NCI-H82 (cell line): ENCODE measurements around the gene MEPE.
A peak's percentile ranks its signal among the peaks of the same experiment; 100 is the strongest.

Experiments
- DNase-seq: peaks from one replicate; lab custom pipeline; 2025; lab: John Stamatoyannopoulos, UW

Gene MEPE

GRCh38 chr4:87832669-87833068, at the start of gene MEPE:
Gene MEPE, plus strand, starts transcription at chr4:87832969. Its CDS starts 1,746 bp downstream, at chr4:87834715.
- no peak for DNase-seq

GRCh38 chr4:87783781-87784180, 49.0 kb upstream of the MEPE start:
- DNase-seq = no peak

- no peak for DNase-seq
These were observed 46.8 kb upstream of the MEPE start for GRCh38 chr4:87785731-87786509.

GRCh38 chr4:87799301-87800113, 33.3 kb upstream of the MEPE start, which contains the start of gene IBSP:
Gene IBSP, plus strand, starts transcription at chr4:87799554. Its CDS starts 2,808 bp downstream, at chr4:87802362.
- no peak for DNase-seq

GRCh38 chr4:87802858-87803257, 29.9 kb upstream of the MEPE start:
- DNase-seq = no peak

- DNase-seq = no peak
These were observed 29.3 kb upstream of the MEPE start for GRCh38 chr4:87803421-87803820.

- no peak for DNase-seq
These were observed 27.9 kb upstream of the MEPE start for GRCh38 chr4:87804871-87805270.

GRCh38 chr4:87805971-87806370, 26.8 kb upstream of the MEPE start:
- no peak for DNase-seq

GRCh38 chr4:87806520-87806919, 26.2 kb upstream of the MEPE start:
- no peak for DNase-seq

- no peak for DNase-seq
These were observed 25.4 kb upstream of the MEPE start for GRCh38 chr4:87807402-87807801.

GRCh38 chr4:87811977-87812376, 20.8 kb upstream of the MEPE start:
- DNase-seq = no peak

- no peak for DNase-seq
These were observed 13.4 kb upstream of the MEPE start for GRCh38 chr4:87819281-87819919.

- DNase-seq = no peak
These were observed 9.6 kb upstream of the MEPE start for GRCh38 chr4:87823200-87823599.

- no peak for DNase-seq
These were observed 9.0 kb upstream of the MEPE start for GRCh38 chr4:87823724-87824123.

GRCh38 chr4:87824352-87824751, 8.4 kb upstream of the MEPE start:
- DNase-seq = no peak

- no peak for DNase-seq
These were observed 1.6 kb downstream of the MEPE start for GRCh38 chr4:87834401-87834800.

GRCh38 chr4:87835197-87835596, 2.4 kb downstream of the MEPE start:
- no peak for DNase-seq

GRCh38 chr4:87835743-87836142, 3.0 kb downstream of the MEPE start:
- no peak for DNase-seq

- DNase-seq = no peak
These were observed 5.4 kb downstream of the MEPE start for GRCh38 chr4:87838205-87838604.

- DNase-seq = peak; percentile 64
These were observed 6.3 kb downstream of the MEPE start for GRCh38 chr4:87838890-87839591.

GRCh38 chr4:87839592-87839946, 6.8 kb downstream of the MEPE start:
- DNase-seq = no peak

- no peak for DNase-seq
These were observed 7.4 kb downstream of the MEPE start for GRCh38 chr4:87840149-87840548.
